T-helper 2 cell treated with Interferon-gamma antibody and Interleukin-4, amounts not matched to agents 100 ng/mL and 5 ng/mL, for 36 hours (primary cell): ENCODE data around the gene ZNF784. TPM values are rescaled to one million over a fixed set of nuclear protein-coding genes. Genes with fewer than 3 reads are reported as not detected.

Source experiments
- intact Hi-C: fragments of 100-400 bp; cut with micrococcal nuclease; formaldehyde crosslinking; loops from one replicate; pipeline ENCODE4 v1.15.1; 2023
- total RNA-seq: library from RNA; stranded (reverse); gene quantifications from 2 replicates; pipeline ENCODE4 v1.2.3, GENCODE V29; 2022

Gene ZNF784
- total RNA-seq, 1 donor from 2014 or later = 5.0 TPM

DNA sequence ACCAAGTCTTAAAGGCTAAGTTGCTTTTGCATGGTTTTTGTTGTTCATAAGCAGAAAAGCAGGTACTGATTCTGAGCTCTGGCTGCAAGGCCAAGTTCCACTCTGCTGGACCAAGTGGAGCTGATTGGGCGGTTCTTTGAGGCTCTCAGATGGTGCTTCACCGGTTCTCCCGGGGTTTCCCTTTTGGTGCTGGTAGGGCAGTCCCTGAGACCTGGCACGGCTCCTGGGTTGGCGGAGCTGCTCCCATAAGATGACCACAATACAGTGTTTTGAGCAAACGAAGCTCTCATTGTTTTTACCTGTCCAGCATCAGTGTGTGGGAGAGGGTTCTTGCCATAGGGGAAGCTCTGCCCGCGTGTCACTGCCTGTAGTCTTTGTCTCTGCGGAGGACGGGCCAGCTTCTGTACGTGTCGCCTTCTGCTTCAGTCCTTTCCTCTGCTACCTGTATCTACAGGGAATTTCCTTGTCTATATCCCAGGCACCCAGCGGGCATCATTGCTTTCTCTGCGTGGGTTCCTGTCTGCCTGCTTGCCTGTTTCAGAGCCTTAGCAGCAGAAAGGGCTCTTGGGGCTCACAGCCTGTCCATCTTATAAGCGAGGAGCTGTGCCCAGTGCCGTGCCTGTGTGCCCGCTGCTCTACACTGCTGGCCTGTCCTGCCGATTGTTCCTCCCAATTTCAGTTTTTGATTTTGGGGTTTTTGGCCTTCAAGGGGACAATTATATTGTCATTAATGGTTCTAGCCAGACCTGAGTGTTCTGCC lies 32.8 kb upstream of the ZNF784 start:
- intact Hi-C loops = loop anchor here (10.0 kb wide), 1 partner anchor 658 kb away; the partner anchor contains the start of gene ZSCAN5A

DNA sequence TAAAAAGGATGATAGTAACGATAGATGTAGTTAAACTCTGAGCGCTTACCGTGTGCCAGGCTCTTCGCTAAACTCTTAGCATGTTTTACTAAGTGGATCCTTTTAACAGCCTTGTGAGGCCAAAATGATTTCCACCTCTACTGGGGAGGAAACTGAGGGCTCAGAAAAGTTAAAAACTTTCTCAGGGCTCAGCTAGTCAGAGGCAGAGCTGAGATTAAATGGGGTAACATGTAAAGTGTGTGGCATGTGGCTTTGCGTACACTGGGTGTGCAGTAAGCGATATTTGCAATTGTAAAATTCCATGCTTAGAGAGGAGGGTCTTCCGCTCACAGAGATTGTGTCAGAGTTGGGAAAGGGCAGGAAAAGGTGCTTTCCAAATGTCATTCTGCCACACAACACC lies 32.2 kb upstream of the ZNF784 start:
- intact Hi-C loops = loop anchor here (10.0 kb wide), 1 partner anchor 658 kb away; the partner anchor contains the start of gene ZSCAN5A

DNA sequence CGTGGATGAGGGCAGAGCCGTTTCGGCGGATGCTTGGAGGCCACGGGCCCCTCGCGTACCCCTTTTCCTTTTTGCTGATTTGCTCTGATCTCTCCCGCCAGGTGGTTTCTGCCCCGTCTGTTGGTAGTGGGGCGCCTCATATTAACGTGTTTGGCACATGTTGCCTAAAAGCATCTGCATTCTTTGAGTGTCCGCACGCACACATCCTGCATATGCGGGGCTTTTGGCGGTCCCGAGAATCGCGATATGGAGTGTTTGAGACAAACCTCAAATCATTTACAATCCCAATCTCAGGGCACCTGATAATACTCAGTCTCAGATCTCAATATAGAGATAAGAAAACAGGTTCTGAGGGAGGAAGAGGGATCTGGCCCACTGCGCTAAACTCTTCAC lies 31.3 kb upstream of the ZNF784 start:
- intact Hi-C loops = loop anchor here (1.0 to 10.0 kb wide), 3 partner anchors 20 to 659 kb away; partner anchors contain the start of genes EPN1 and ZSCAN5A

DNA sequence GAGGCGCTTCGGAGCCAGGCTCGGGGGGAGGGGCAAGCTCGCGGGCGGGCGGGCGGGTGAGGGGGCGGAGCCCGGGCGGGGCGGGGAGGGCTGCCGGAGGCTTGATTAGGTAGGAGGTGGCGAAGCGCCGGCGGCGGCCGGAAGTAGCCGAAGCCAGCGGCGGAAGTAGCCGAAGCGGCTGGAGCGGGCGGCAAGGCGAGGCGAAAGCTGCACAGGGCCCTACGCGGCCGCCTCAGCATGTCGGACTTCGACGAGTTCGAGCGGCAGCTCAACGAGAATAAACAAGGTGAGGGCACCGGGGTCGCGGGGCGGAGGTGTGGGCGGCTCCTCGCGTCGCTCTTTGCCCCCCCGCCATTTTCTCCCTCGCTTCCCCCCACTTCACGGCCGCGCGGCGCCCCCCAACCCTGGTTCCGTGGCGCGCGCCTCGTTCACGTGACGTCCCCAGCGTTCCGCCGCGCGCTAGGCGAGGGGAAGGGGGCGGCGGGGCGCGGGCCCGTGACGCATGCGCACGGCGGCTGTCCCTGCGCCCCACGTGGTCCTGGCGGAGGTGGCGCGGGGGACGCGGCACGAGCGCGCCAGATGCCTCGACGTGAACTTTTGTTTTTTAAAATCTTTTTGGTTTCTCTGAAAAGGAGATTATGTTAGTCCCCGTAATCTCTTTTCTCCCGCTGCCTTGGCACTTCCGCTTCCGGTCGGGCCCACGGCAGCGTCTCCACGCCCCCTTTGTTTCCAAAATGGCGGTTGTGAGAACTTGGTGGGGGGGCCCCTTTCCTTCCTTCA lies 30.7 kb upstream of the ZNF784 start, which contains the start of gene U2AF2:
Gene U2AF2 (plus strand): TSS at position 168 of the 780 bp plus-strand sequence. CDS start 70 bp downstream, at position 238.
- intact Hi-C loops = loop anchor here (1.0 to 10.0 kb wide), 11 partner anchors 12 to 1788 kb away; partner anchors contain the start of genes EPN1, FIZ1, MYADM and PPP6R1

DNA sequence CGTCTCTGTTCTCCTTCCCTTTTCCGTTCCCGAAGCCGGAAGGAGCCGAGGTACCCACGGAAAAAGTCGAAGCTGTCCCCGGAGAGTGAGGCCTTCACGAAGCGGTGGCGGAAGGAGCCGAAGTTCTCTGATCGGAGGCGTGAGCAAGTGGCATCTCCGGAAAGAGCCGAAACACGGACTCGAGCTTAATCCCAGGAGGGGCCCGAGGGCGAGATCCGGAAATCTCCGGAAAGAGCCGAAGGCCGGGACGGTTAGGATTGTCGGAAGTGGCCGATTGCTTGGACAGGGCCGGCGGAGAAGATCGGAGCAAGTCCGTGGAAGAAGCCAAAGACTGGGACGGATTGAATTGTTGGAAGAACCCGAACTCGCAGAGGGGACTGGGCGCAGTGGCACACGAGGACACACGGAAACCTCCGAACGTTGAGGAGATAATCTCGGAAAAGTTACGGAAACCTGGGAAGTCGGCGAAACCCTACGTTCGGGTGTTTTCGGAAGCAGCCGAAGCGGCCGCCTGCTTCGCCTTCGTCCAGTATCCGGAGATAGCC lies 30.0 kb upstream of the ZNF784 start:
- intact Hi-C loops = loop anchor here (1.0 to 10.0 kb wide), 10 partner anchors 11 to 1787 kb away; partner anchors contain the start of genes FIZ1, MYADM, PPP6R1 and ZNF444

DNA sequence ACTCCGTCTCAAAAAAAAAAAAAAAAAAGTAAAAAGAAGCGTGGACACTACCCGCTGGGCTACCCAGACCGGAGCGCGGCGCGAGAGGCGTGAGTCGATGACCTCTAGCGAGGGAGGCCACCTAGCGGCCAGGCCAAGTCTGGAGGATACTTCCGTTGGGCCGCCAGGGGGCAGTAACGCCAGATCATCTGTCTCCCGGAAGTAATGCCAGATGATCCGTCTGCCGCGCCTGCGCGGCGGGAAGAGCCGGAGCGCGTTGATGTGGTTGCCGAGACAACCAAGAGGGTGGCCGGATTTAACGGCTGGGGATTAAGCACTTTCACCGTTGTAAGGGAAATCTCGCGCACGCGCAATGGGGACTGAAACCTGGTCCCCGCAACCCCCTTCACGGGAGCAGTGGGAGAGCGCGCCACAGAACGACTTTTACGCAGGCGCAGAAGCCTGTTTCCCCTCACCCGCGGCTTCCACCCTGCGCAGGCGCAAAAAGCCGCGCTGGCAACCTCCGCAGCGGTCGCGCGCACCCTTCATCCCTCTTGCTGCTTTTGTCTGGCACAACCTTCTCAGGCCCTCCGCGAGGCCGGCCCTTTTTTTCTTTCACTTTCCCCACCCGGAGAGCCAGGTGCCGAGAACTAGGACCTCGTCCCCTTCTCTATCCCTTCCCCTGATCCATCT lies 29.4 kb upstream of the ZNF784 start:
- intact Hi-C loops = loop anchor here (1.0 to 10.0 kb wide), 11 partner anchors 10 to 1786 kb away; partner anchors contain the start of genes FIZ1, MYADM, PPP6R1 and RPL28

DNA sequence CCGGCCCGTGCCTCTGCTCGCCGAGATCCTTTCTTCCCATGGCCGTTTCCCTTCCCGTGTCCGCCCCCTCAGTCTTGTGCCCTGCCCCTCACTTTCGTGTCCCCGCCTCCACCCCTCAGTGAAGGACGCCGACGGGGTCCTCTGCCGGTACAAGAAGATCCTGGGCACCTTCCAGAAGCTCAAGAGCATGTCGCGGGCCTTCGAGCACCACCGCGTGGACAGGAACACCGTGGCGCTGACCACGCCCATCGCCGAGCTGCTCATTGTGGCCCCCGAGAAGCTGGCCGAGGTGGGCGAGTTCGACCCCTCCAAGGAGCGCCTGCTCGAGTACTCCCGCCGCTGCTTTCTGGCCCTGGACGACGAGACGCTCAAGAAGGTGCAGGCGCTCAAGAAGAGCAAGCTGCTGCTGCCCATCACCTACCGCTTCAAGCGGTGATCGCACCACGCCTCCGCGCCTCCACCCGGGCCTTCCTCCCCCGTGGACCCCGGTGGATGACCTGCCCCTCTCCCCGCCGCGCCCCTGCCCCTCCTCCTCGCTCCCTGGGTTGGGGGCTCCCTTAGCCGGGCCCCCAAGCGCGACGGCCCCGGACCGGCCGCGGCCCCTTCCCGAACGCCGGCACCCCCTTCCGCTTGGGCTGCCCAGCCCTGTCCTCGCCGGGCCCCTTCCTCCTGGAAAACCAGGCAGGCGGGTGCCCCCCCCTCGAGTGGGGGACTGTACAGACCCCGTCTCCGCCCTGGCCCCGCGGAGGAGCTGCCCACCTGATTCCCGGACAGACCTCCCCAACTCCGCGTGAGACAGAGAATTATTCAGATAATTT lies 28.2 kb upstream of the ZNF784 start:
- intact Hi-C loops = loop anchor here (1.0 to 10.0 kb wide), 3 partner anchors 267 to 1785 kb away; partner anchors contain the start of genes MYADM, RPL28 and ZSCAN5A

DNA sequence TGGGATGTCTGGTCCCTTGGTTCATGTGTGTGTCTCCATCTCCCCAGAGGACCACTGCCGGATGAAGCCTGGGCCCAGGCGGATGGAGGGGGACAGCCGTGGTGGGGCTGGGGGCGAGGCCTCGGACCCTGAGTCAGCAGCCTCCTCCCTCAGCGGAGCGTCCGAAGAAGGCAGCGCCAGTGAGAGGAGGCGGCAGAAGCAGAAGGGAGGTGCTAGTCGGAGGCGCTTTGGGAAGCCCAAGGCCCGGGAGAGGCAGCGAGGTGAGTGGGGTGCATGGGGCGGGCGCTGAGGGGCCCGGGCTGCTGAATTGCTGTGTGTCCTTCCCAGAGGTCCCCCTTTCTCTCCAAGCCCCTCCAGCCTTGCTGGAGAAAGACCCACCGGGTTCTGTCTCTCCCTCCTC lies 26.9 kb upstream of the ZNF784 start:
- intact Hi-C loops = loop anchor here (5.0 to 10.0 kb wide), 2 partner anchors 664 to 1784 kb away; partner anchors contain the start of genes MYADM and ZSCAN5A

DNA sequence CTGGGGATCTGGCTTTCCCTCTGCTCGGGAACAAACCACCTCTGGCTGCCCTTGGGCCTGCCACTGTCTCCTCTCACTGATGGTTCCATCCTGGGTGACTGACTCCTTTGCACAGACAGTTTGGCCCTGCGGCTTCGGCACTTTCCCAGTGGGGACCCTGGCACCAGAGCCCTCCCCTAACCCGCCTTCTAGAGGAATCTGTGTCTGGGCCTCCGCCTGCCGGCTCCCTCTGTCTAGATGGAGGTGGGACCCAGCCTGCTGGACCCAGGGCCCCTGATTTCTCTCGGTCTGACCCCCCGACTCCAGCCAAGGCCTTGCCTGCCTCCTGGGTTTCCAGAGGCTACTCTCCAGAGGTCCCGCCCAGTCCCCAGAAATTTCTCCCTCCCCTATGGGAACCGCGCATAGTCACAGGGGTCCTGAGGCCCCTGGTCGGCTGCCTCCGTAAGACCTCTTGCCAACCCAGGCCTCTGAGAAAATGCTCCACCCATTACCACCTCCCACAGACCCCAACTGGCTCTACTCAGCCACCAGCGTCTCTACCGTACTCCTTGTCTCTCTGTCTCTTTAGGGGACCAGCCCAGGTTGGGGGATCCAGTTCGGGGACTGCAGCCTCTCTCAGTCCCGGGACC lies 26.4 kb upstream of the ZNF784 start:
- intact Hi-C loops = loop anchor here (5.0 to 10.0 kb wide), 2 partner anchors 664 to 1783 kb away; partner anchors contain the start of genes MYADM and ZSCAN5A

DNA sequence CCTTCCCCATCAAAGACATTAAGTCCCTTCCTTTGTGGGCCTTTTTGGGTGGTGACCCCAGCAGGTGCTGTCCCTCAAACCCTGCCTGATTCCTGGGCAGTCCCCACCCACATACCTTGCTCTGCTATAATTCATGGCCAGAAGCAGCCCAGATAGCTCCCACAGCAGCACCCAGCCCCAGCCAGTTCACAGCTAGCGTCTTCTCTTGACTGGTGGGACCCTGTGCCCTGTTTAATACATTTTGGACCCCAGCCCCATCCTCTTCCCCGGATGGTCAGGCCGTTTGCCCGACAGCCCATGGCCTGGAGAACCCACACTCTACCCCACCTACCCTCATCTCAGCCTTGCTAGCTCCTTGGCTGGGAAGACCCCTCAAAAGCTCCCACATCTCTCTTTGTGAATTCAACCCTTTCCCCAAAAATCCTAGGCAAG lies 25.8 kb upstream of the ZNF784 start:
- intact Hi-C loops = loop anchor here (5.0 to 10.0 kb wide), 2 partner anchors 665 to 1783 kb away; partner anchors contain the start of genes MYADM and ZSCAN5A

DNA sequence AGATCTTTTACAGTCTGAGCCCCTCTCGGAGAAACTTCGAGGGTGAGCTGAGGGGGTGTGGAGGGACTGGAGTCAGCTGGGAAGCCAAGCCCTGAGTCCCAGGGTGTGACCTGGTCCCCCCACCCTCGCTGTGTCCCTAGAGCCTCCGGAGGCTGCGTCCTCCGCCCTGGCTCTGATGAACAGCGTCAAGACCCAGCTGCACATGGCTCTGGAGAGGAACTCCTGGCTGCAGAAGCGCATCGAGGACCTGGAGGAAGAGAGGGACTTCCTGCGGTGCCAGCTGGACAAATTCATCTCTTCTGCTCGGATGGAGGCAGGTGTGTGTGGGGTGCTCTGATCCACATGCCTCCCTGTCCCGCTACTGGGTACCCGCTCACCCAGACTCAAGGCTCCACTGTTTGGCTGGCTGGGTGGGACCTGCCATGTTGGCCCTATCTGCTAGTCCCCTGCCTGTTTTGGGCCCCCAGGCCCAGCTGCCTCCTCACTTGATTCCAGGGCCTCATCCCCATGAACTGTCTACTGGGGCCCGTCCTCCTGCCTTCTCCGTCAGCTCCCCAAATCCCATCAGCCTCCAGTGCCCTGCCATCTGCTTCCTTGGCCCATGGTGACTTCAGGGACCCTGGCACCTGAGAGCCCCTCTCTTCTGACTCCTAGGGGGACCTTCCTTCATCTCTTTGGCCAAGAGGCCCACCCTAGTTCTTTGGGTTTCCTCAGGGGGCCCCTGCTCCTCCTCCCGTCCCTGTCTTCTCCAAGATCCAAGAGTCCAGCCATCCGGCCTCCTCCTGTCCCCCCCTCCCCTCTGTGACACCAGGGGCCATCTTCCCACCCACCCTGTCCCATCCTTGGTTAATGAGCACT lies 25.1 kb upstream of the ZNF784 start:
- intact Hi-C loops = loop anchor here (5.0 to 10.0 kb wide), 2 partner anchors 665 to 1782 kb away; partner anchors contain the start of genes MYADM and ZSCAN5A

DNA sequence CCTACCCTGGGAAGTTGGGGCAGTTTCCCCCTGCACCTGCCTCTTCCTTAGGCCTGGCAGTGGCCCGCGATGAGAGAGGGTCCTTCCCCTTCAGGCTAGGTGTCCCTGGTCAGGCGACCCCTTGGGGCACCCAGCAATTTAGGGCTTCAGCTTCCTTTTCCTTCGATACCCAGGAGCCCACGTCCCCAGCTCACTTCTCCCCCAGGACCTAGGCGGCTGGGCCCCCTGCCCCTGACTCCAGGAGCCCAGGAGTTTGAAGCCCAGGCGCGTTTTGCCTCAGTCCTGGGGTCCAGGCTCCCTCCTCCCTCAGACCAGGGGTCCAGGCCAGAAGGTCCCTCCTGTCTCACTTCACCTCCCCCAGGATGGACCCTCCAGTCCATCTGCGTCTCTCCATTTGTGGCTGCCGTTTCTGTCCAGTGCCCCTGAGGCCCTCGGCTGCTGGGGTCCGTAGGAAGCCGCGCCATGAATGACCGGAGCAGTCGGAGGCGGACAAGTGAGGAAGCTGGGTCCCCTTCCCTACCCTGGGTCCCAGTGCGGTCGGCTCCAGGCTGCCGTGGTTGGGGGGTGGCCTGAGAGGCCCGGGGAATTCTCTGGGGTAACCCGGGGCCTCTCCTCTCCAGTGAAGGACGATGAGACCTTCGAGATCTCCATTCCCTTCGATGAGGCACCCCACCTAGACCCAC lies 24.4 kb upstream of the ZNF784 start:
- intact Hi-C loops = no loop called here

DNA sequence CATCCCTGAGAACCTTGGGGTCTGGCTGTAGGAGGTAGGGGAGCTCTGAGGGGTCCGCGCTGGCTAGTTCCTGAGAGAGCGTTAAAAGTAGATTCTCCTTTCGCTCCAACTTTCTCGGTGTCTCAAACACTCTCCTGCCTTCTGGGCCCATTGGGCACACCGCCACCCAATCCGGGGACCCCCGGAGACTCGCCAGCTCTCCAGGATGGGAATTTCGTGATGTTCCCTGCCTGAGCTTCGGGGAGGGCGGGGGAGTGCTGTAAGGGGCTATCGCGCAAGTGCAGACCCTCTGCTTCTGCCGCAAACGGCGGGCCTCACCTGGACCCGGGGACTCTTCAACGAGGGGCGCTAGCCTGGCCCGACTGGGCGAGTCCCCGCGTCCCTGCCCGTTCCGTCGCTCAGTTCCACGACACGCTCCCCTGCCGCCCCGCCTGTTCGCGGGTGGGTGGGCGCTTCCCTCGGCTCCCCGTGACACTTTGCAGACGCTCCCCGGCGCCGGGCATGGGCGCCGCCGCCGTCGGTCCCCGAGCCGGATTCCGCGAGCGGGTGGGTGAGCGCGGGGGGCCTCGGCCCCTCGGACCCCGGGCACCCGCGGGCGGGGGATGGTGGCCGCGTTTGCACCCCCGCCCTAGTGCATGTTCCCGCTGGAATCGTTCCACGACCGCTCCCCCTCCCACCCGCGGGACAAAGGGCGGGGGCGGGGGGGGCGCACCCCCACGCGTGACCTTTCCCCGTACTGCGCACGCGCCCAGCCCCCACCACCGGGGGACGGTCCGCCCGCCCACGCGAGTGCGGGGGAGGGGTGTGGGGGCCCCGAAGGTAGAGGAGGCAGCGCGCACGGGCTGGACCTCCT lies 23.6 kb upstream of the ZNF784 start, which contains the start of gene CCDC106:
Gene CCDC106 (plus strand): TSS at position 481 of the 853 bp plus-strand sequence. CDS start 835 bp downstream, outside the sequence.
- intact Hi-C loops = no loop called here

DNA sequence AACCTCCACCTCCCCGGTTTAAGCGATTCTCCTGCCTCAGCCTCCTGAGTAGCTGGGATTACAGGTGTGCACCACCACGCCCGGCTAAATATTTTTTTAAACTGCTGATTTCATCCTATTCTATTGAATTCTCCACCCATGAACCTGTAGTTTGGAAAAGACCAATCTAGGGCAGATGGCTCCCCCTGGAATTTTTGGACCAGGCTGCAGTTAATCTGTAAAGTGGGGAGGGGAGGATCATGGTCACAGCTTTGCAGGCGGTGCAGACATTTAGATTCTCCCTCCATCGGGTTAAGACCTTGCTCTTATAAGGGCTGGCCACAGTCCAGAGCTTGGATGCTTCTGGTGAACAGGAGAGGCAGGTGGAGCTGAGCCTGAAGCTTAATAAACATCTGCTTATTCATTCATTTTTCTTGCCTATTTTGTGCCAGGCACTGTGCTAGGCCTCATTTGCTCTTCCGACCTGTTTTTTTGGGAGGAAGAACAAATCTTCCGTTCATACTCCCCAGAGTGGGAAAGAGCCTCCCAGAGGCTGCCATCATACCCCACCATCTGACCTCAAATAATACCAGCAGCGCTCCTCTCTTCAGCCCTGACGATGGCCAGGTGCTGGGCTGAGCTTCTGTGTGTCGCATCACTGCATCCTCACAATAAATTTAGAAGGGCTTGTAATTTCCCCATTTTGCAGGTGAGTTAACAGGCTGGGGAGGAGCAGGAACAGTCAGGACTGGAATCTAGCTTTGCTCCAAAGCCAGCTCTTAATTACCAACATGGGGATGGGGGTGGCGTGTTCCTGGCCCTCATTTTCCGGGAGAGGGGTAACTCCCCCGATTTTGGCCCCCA lies 22.7 kb upstream of the ZNF784 start:
- intact Hi-C loops = no loop called here

DNA sequence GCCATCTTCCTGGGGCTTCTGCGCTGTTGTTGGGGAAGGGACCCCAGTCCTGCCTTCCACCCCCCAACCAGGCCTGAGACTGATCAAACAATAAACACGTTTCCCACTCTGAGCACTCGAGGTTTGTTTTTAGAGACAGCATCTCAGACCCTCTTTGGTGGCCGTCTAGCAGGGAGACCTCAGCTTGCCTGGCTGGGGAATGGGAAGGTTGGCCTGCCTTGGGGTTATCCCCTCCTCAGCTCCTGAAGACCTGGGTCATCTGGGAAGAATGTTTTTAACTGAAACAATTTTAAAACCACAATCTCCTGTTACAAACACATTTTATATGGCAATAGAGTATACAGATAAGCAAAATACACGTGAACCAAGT lies 21.1 kb upstream of the ZNF784 start:
- intact Hi-C loops = no loop called here
